K562 (cell line): ENCODE results near the gene VWA3B. TPM values are rescaled to one million over a fixed set of nuclear protein-coding genes. Genes with fewer than 3 reads are reported as not detected.

Experiments used
- ATAC-seq: fragments of 200-7000 bp; cut with Tn5 transposase; 3 replicates; pipeline ENCODE4 v1.9.1; 2020; ENCODE audit warnings: moderate library complexity
- BruUV-seq: library from RNA; stranded (reverse); fragments of 400-500 nt; replicated peaks from 2 replicates; lab custom pipeline; 2021; lab: Mats Ljungman, UMichigan
- CTCF ChIA-PET: fragments of 300-600 bp; formaldehyde crosslinking; extraction: SDS; loops from one replicate; lab custom pipeline; 2021; ENCODE audit warnings: low intra/inter-chr PET ratio; lab: Yijun Ruan, JAX
- POLR2A ChIA-PET: fragments of 300-600, 350-650 bp; sonication (Branson Sonifier 250); formaldehyde crosslinking; extraction: SDS; loops from one replicate; lab custom pipeline; 2021; ENCODE audit warnings: antibody characterized with exemption, inconsistent platforms; lab: Yijun Ruan, JAX
- DNase-seq, 4 experiments: peaks; one replicate each; pipeline versions ENCODE4 v3.0.0 to v3.0.0-alpha.2; 2011 to 2018; ENCODE audit warnings: low spot score in 3 of 4, mixed read lengths in 3 of 4; ENCODE audit errors: extremely low read depth in 1 of 4
- FAIRE-seq: peaks from 2 replicates; lab custom pipeline; 2011; peaks lifted over from hg19 to GRCh38; lab: Jason Lieb, UNC
- H2AFZ ChIP-seq: 2 replicates; pipeline ENCODE4 v1.6.0; 2011; ENCODE audit warnings: low read depth, low read length, control low read depth, inconsistent platforms
- H3K27ac ChIP-seq: fragments of 200-600 bp; 3 replicates; pipeline ENCODE4 v1.8.0; 2011; ENCODE audit warnings: low read depth, mild to moderate bottlenecking, control low read depth, inconsistent platforms, low read length, moderate library complexity, mixed read lengths; ENCODE audit errors: extremely low read depth
- H3K27me3 ChIP-seq, 2 experiments: fragments of 300-600 bp in 1 of 2; 2 replicates in 1 of 2; 3 replicates in 1 of 2; pipeline versions ENCODE4 v1.6.0 to v1.8.0; 2011; ENCODE audit warnings: inconsistent platforms in 2 of 2, low read length in 2 of 2, mild to moderate bottlenecking in 1 of 2, mixed read lengths in 1 of 2, moderate library complexity in 1 of 2; ENCODE audit not compliant: control insufficient read depth in 2 of 2, insufficient read depth in 2 of 2
- H3K36me3 ChIP-seq: fragments of 300-600 bp; 3 replicates; pipeline ENCODE4 v1.8.0; 2011; ENCODE audit warnings: mild to moderate bottlenecking, low read length, inconsistent platforms; ENCODE audit not compliant: control insufficient read depth, insufficient read depth
- H3K4me1 ChIP-seq, 2 experiments: fragments of 200-600 bp in 1 of 2; replicated peaks in 1 of 2; 2 replicates in 1 of 2; 3 replicates in 1 of 2; pipeline versions ENCODE4 v1.5.1 to v1.8.0; 2011; ENCODE audit warnings: inconsistent platforms in 2 of 2, low read length in 2 of 2, mild to moderate bottlenecking in 1 of 2, mixed read lengths in 1 of 2, moderate library complexity in 1 of 2; ENCODE audit not compliant: control insufficient read depth in 2 of 2, insufficient read depth in 2 of 2
- H3K4me2 ChIP-seq: 2 replicates; pipeline ENCODE4 v1.6.1; 2011; ENCODE audit warnings: low read length, control low read depth, inconsistent platforms, mixed read lengths; ENCODE audit not compliant: insufficient read depth
- H3K4me3 ChIP-seq: fragments of 200-600 bp; sonication (generic), shearing (Covaris generic); 2 replicates; pipeline ENCODE4 v1.5.1; 2016; ENCODE audit warnings: control low read depth, inconsistent platforms
- H3K79me2 ChIP-seq: fragments of 200-600 bp; 3 replicates; pipeline ENCODE4 v1.8.0; 2011; ENCODE audit warnings: low read length, inconsistent platforms; ENCODE audit not compliant: control insufficient read depth, insufficient read depth
- H3K9ac ChIP-seq, 2 experiments: 2 replicates each; pipeline versions ENCODE4 v1.6.0 to v1.6.1; 2011; ENCODE audit warnings: low read depth in 2 of 2, low read length in 2 of 2, control low read depth in 1 of 2, inconsistent platforms in 1 of 2, mild to moderate bottlenecking in 1 of 2, mixed read lengths in 1 of 2; ENCODE audit not compliant: insufficient read depth in 1 of 2
- H3K9me1 ChIP-seq: one replicate; pipeline ENCODE4 v1.6.0; 2011; ENCODE audit warnings: inconsistent platforms, mild to moderate bottlenecking, low read length, moderate library complexity; ENCODE audit not compliant: control insufficient read depth, insufficient read depth
- H3K9me3 ChIP-seq: replicated peaks from 2 replicates; pipeline ENCODE4 v1.5.1; 2011; ENCODE audit warnings: low read depth, low read length, inconsistent platforms; ENCODE audit not compliant: control insufficient read depth, insufficient read depth
- H4K20me1 ChIP-seq: replicated peaks from 2 replicates; pipeline ENCODE4 v1.6.1; 2011; ENCODE audit warnings: low read length, inconsistent platforms, mixed read lengths; ENCODE audit not compliant: control insufficient read depth, insufficient read depth
- ATF3 ChIP-seq, 2 experiments: fragments of 450-650 bp in 1 of 2; sonication (generic) in 1 of 2; formaldehyde crosslinking in 1 of 2; IDR thresholded peaks in 1 of 2; conservative IDR thresholded peaks in 1 of 2; 2 replicates each; pipeline versions ENCODE4 v1.6.1 to v1.8.1; 2016 to 2023; ENCODE audit warnings: mild to moderate bottlenecking in 2 of 2, moderate library complexity in 2 of 2, inconsistent platforms in 1 of 2, missing genetic modification reagents in 1 of 2
- CC2D1A ChIP-seq: fragments of 450-650 bp; IDR thresholded peaks from 2 replicates; pipeline ENCODE4 v1.6.1; 2017; ENCODE audit warnings: mild to moderate bottlenecking
- HCFC1 ChIP-seq: IDR thresholded peaks from 2 replicates; pipeline ENCODE4 v1.6.1; 2012; ENCODE audit warnings: low read depth, low read length, improper control_type of control experiment
- HOMEZ ChIP-seq: fragments of 250-450 bp; sonication (Bioruptor Pico); IDR thresholded peaks from 2 replicates; pipeline ENCODE4 v1.4.0; 2020; ENCODE audit warnings: mild to moderate bottlenecking, moderate library complexity
- KHSRP ChIP-seq: fragments of 450-650 bp; IDR thresholded peaks from 2 replicates; pipeline ENCODE4 v1.6.1; 2017
- MEF2D ChIP-seq: conservative IDR thresholded peaks from 2 replicates; pipeline ENCODE4 v1.6.1; 2016; ENCODE audit warnings: low read depth, missing genetic modification characterization, missing compliant biosample characterization
- MEIS2 ChIP-seq: fragments of 450-650 bp; IDR thresholded peaks from 2 replicates; pipeline ENCODE4 v1.6.1; 2014; ENCODE audit warnings: mild to moderate bottlenecking; ENCODE audit not compliant: partially characterized antibody
- NCOA1 ChIP-seq: fragments of 450-650 bp; IDR thresholded peaks from 2 replicates; pipeline ENCODE4 v1.6.1; 2016; ENCODE audit warnings: low read depth
- RAD21 ChIP-seq, 2 experiments: fragments of 250-450 bp in 1 of 2; fragments of 450-650 bp in 1 of 2; sonication (Bioruptor Pico) in 1 of 2; formaldehyde crosslinking in 1 of 2; IDR thresholded peaks in 1 of 2; conservative IDR thresholded peaks in 1 of 2; 2 replicates each; pipeline versions ENCODE4 v1.4.0 to v1.8.0; 2020 to 2022; ENCODE audit warnings: mild to moderate bottlenecking in 2 of 2, moderate library complexity in 1 of 2
- TARDBP ChIP-seq: fragments of 450-650 bp; IDR thresholded peaks from 2 replicates; pipeline ENCODE4 v1.6.1; 2016
- TBL1XR1 ChIP-seq, 2 experiments: IDR thresholded peaks; 2 replicates each; pipeline ENCODE4 v1.6.1; 2012; ENCODE audit warnings: improper control_type of control experiment in 2 of 2, low read length in 2 of 2, mild to moderate bottlenecking in 1 of 2
- ZBED1 ChIP-seq: IDR thresholded peaks from 2 replicates; pipeline ENCODE4 v1.6.1; 2014
- ZC3H8 ChIP-seq: fragments of 450-650 bp; IDR thresholded peaks from 2 replicates; pipeline ENCODE4 v1.6.1; 2017
- ZNF134 ChIP-seq: fragments of 250-450 bp; sonication (Bioruptor Pico); conservative IDR thresholded peaks from 2 replicates; pipeline ENCODE4 v1.4.0; 2020
- ZNF584 ChIP-seq: fragments of 200-800 bp; sonication (Bioruptor generic); IDR thresholded peaks from 2 replicates; pipeline ENCODE4 v1.6.1; 2016; ENCODE audit warnings: low read depth, mild to moderate bottlenecking, missing genetic modification characterization, missing compliant biosample characterization
- ZNF77 ChIP-seq: fragments of 250-450 bp; sonication (Bioruptor Pico); IDR thresholded peaks from 2 replicates; pipeline ENCODE4 v1.5.0; 2020
- WGBS: fragments of 100-300 bp; shearing (Covaris generic); methylation state at CpG from one replicate; pipeline ENCODE4 v1.1.6; 2016; ENCODE audit warnings: low coverage, mixed read lengths; ENCODE audit not compliant: insufficient coverage; ENCODE audit errors: missing lambda C conversion rate; 5-methylcytosine and 5-hydroxymethylcytosine counted together
- in situ Hi-C: fragments of 300-500 bp; cut with MboI; formaldehyde crosslinking; loops from 4 replicates; pipeline ENCODE4 v1.15.0; 2018; ENCODE audit warnings: inconsistent platforms, mixed read lengths
- intact Hi-C: fragments of 100-400 bp; cut with micrococcal nuclease; formaldehyde crosslinking; loops from 2 replicates; pipeline ENCODE4 v1.14.2; 2022
- polyA plus RNA-seq, 8 experiments: library from polyadenylated mRNA; depleted of rRNA in 4 of 8; stranded (reverse) in 5 of 8; unstranded in 3 of 8; fragments of >200 nt; fragmentation: Nextera tagmentation in 2 of 8; fragmentation: Illumina TruSeq in 1 of 8; extraction: Ambion mirVana in 2 of 8; extraction: Trizol in 1 of 8; gene quantifications; 2 replicates each; pipeline versions ENCODE4 v1.2.1 to v1.2.3, GENCODE V29; 2011 to 2014; ENCODE audit warnings: inconsistent platforms in 1 of 8, missing spikeins in 1 of 8
- total RNA-seq, 7 experiments: library from RNA; depleted of rRNA in 6 of 7; stranded (reverse); fragments of >200 nt in 6 of 7; fragmentation: Illumina TruSeq in 2 of 7; extraction: Trizol in 2 of 7; gene quantifications; 2 replicates each; pipeline versions ENCODE4 v1.2.1 to v1.2.3, GENCODE V29; 2011 to 2021; ENCODE audit warnings: low replicate concordance in 1 of 7

The VWA3B gene
- total and polyA plus RNA-seq, 9 of the 15 experiments (the other 6 are each of a cell fraction or from before 2014, with no cell fraction given), result not detected

GRCh38 chr2:98329549-98329948, 242.6 kb downstream of the VWA3B start:
- FAIRE-seq, result no peak
- in situ Hi-C loops, result no loop called here

GRCh38 chr2:98332989-98333388, 246.0 kb downstream of the VWA3B start:
- in situ Hi-C loops, result no loop called here
- TF ChIP-seq ZC3H8 (no peak), NCOA1 (no peak), ZBED1 (no peak), MEF2D (no peak), TBL1XR1 (IDR thresholded peaks at IDR 0.05; ENCODE audit: low read length in 2 of 2) (no peak), KHSRP (no peak), RAD21 (CRISPR knock-in tag; conservative IDR thresholded peaks at IDR 0.05 in 1 of 2, IDR thresholded peaks at IDR 0.05 in 1 of 2) (no peak), ZNF77 (CRISPR knock-in tag) (no peak), HOMEZ (no peak), CC2D1A (no peak), TARDBP (no peak), ZNF584 (no peak)

More at GRCh38 chr2:98329549-98329948, 242.6 kb downstream of the VWA3B start:
- no TSS peak for BruUV-seq
- H3K27me3 ChIP-seq, result peaks cover 2 to 16% of the 10 kb centered on the region in 2 experiments; a peak in 3 of 5 replicates
- peak; percentile 92 for TF ChIP-seq ZNF134 (CRISPR knock-in tag)
- no peak for TF ChIP-seq HCFC1
- no peak for TF ChIP-seq MEIS2
- no peak for TF ChIP-seq ATF3 (IDR thresholded peaks at IDR 0.05)
- no peak for TF ChIP-seq ATF3 (CRISPR knock-in tag; conservative IDR thresholded peaks at IDR 0.05)
- TF ChIP-seq, all 486 proteins: peak for 1
- Histone ChIP-seq H3K9ac (no peak overlapping the region), H3K4me1 (no peaks in the 10 kb centered on the region), H2AFZ (no peak overlapping the region), H3K36me3 (no peaks in the 10 kb centered on the region), H3K9me3 (no peaks in the 10 kb centered on the region), H3K79me2 (no peaks in the 10 kb centered on the region), H3K4me3 (no peak overlapping the region), H4K20me1 (no peaks in the 10 kb centered on the region), H3K27ac (no peak overlapping the region), H3K4me2 (no peak overlapping the region), H3K9me1 (no peaks in the 10 kb centered on the region)
- no peak for ATAC-seq
- WGBS, result 0% methylated on average over 4 of the region's 4 CpGs
- no peak for DNase-seq
- CTCF ChIA-PET, result no interaction called here
- intact Hi-C loops, result no loop called here
- POLR2A ChIA-PET, result no interaction called here

More at GRCh38 chr2:98332989-98333388, 246.0 kb downstream of the VWA3B start:
- FAIRE-seq, result no peak
- 0% methylated on average over 5 of the region's 5 CpGs for WGBS
- ChIA-PET CTCF (interaction anchor here (0.6 kb wide), 1 partner anchor 667 kb away, joined by 3 read pairs; no protein-coding TSS in a partner anchor), POLR2A (no interaction called here)
- BruUV-seq, result no TSS peak
- Histone ChIP-seq H3K4me3 (no peak overlapping the region), H3K9ac (no peak overlapping the region), H3K27ac (no peak overlapping the region), H4K20me1 (no peaks in the 10 kb centered on the region), H3K9me1 (no peaks in the 10 kb centered on the region), H3K27me3 (peaks cover 5 to 16% of the 10 kb centered on the region in 2 experiments; a peak in 4 of 5 replicates), H3K36me3 (no peaks in the 10 kb centered on the region), H3K79me2 (no peaks in the 10 kb centered on the region), H2AFZ (no peak overlapping the region), H3K9me3 (no peaks in the 10 kb centered on the region), H3K4me2 (no peak overlapping the region), H3K4me1 (no peaks in the 10 kb centered on the region)
- no peak for DNase-seq
- no peak for ATAC-seq
- intact Hi-C loops, result no loop called here
